Tibial nerve (tissue), 3 donors: Measurements from ENCODE around the gene ASXL3.

Source experiments
- POLR2A ChIP-seq, 2 donors: fragments of 450-650 bp; IDR thresholded peaks; one replicate each; pipeline ENCODE4 v1.6.1; 2017; ENCODE audit warnings: antibody characterized with exemption in 2 of 2, mild to moderate bottlenecking in 2 of 2, moderate library complexity in 2 of 2
- TF ChIP-seq, protein P1 (sequence below), 5 experiments: fragments of 200-600 bp in 3 of 5; fragments of 450-650 bp in 2 of 5; sonication (generic) in 3 of 5; IDR thresholded peaks; one replicate each; pipeline ENCODE4 v1.5.1; 2016 to 2019; ENCODE audit warnings: antibody characterized with exemption in 5 of 5, mild to moderate bottlenecking in 3 of 5, moderate library complexity in 2 of 5

DNA sequence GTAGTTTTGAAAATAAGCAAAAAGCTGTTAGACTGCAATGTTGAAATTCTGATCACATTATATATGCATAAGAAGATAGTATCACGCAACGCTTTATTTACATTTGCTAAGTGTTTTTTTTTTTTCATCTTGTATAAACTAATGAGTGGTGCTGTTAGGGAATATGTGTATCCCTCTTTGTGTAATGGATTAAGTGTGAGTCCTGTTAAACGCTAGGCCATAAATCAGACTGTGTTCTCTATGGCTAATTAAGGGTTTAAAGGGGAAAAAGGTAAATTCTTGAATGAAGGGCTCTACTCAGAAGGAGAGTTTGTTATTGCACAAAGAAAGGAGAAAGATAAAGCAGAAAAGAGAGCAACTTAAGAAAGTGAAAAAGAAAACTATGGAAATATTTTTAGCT lies 4.8 kb upstream of the ASXL3 start:
- TF ChIP-seq POLR2A (IDR thresholded peaks at IDR 0.05): no peak
- TF ChIP-seq, protein P1, sequence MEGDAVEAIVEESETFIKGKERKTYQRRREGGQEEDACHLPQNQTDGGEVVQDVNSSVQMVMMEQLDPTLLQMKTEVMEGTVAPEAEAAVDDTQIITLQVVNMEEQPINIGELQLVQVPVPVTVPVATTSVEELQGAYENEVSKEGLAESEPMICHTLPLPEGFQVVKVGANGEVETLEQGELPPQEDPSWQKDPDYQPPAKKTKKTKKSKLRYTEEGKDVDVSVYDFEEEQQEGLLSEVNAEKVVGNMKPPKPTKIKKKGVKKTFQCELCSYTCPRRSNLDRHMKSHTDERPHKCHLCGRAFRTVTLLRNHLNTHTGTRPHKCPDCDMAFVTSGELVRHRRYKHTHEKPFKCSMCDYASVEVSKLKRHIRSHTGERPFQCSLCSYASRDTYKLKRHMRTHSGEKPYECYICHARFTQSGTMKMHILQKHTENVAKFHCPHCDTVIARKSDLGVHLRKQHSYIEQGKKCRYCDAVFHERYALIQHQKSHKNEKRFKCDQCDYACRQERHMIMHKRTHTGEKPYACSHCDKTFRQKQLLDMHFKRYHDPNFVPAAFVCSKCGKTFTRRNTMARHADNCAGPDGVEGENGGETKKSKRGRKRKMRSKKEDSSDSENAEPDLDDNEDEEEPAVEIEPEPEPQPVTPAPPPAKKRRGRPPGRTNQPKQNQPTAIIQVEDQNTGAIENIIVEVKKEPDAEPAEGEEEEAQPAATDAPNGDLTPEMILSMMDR (IDR thresholded peaks at IDR 0.05): no peak
